ENCODE measurements around the gene STRAP.
"Not testable (repeated sequence)": the region's sequence is repeated elsewhere in the genome, so short reads cannot be mapped to it uniquely, and the experiment has no call there.

STRAP gene

DNA sequence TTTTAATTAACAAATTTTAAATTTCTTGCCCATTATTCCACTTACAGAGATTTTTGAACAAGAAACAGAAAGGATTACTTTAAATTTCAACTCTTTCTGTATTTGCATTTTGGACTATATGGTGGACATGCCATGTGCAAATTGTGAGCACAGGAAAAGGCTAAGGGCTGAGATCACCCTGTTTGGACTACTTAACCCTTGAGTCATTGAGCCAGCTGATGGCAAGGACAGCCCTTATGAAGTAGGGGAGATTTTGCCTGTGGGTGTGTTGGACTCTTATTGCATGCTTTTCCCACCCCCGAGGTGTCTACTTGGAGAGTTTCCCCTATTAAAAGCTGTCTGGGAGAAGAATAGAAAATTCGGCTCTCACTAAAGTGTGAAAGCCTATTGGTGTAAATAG lies 46.2 kb downstream of the STRAP start:
- peak; percentile 79 for DNase-seq (ENCODE audit: low spot score)

DNA sequence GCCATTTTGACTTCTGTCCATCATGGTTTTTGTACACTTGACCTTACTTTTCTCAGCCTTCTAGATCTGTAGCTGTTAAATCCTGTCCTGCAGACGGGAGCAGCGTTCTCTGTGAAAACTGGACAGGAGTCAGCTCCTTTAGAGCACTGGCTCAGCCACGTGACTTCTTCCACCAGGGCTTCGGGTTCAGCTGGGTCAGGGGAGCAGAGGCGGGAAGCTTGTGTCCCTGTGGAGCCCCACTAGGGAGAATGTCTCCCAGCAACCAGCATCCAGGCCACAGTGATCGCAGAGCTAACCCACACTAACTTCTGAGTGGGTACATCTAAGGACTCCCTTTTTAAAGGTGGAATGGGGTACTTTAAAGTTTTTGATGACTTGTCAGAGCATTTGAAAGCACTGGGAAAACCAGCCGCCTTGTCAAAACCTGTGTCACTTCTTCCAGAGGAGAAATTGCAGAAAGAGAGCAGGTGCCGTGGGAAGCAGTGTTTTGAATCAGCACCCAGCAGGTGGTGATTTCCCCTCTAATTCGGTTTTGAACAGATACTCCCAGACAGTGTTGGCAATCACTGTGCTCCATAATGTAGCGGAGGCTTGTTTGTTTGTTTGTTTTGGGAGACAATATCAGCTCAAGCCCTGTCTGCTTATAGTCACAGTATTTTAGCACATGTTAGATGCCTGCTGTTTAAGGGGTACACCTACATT lies 46.8 kb downstream of the STRAP start:
- no peak for DNase-seq (ENCODE audit: low spot score)

DNA sequence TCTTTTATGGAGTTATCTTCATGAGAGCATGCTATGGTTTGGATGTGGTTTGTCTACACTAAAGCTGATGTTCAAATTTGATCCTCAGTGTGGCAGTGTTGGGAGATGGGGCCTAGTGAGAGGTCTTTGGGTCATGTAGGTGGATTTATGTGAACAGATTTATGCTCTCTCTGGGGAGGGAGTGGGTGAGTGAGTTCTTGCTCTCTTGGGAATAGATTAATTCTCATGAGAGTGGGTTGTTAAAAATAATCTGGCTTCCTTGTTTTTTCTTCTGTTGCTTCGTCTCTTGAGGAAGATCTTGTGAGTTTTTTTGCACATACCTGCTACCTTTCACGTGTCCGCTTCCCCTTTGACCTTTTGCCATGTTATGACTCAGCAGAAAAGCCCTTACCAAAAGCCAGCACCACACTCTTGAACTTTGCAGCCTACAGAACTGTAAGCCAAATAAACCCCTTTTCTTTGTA lies 49.4 kb downstream of the STRAP start:
- no peak for DNase-seq (ENCODE audit: low spot score)

DNA sequence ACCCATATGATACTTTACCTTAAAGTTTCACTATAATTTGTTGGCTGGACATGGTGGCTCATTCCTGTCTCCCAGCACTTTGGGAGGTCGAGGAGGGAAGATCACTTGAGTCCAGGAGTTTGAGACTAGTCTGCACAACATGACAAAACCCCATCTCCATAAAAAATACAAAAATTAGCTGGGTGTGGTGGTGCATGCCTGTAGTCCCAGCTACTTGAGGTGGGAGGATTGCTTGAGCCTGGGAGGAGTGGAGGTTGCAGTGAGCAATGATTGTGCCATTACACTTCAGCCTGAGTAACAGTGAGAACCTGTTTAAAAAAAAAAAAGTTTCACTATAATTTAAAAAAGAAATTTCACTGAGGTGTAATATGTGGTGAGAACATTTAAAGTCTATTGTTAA lies 50.1 kb downstream of the STRAP start:
- no peak for DNase-seq (ENCODE audit: low spot score)

DNA sequence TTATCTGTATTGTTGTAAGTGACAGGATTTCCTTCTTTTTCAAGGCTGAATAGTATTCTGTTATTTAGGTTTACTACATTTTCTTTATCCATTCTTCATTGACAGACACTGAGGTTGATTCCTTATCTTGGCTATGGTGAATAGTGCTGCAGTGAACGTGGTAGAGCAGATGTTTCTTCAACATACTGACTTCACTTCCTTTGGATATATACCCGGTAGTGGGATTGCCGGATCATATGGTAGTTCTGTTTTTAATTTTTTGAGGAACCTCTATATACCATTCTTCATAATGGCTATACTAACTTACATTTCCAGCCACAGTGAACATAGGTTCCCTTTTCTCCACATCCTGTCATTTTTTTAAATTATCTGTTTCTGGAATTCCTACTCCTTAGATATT lies 50.8 kb downstream of the STRAP start:
- DNase-seq (ENCODE audit: low spot score) = no peak

DNA sequence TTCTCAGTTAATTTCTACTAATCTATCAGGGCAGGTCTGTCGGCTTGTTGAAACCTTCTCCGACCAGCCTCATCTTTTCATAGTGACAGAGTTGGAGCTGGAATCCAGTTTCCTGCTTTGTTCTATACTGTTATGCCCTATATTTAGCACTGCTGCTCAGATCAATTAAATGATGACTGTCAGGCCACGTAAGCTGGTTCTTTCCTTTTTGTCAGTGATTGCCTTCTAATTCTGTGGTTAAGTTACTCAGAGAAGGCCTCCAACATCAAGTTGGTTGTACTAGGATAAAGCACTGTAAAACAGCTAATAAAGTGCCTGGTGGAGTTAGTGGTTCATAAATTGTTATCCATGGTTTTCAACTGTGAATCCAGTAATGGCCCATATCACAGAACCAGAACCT lies 51.6 kb downstream of the STRAP start:
- no peak for DNase-seq (ENCODE audit: low spot score)

DNA sequence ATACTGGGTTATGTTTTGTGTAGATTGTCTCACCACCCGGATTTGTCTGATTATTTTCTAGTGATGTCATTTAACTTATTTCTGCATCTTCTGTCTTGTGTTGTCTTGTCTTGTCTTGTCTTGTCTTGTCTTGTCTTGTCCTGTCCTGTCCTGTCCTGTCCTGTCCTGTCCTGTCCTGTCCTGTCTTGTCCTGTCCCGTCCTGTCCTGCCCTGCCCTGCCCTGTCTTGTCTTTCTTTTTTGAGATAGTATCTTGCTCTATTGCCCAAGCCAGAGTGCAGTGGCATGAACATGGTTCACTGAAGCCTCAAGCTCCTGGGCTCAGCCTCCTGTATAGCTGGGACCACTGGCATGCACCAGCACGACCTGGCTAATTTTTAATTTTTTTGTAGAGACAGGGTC lies 54.6 kb downstream of the STRAP start:
- DNase-seq (ENCODE audit: low spot score) = no peak

DNA sequence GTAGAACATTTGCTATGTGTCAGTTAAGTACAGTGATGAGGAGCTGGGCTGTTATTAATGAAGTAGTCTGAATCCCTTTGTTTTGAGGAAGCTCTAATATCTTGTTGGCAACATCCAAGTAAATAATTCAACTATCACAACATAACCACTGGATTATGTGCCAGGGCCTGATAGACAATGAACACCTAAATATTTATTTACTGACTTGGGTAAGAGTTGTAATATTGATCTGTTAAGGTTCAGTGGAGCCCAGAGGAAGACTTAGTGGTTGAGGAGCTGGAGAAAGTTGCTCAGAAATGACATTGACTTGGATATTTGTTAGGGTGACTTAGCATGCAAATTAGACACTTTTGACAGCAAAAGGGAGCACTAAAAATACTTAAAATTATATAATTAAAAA lies 55.7 kb downstream of the STRAP start:
- no peak for DNase-seq (ENCODE audit: low spot score)

DNA sequence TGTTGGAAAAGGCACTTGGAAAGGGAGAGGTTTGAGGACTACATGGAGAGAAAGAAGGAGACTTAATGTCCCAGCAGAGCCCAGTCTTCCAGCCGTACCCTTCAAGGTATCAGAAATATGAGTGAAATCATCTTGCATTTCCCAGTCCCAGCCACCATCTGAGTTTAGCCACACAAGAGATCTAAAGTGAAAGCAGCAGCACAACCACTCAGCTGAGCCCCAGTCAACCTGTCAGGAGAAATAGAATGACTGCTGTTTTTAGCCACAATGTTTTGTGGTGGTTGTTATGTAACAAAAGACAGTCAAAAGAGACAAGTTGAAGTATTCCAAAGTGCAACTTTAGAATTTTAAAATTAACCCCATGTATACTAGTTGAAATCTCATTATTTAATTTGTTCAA lies 56.9 kb downstream of the STRAP start:
- no peak for DNase-seq (ENCODE audit: low spot score)

DNA sequence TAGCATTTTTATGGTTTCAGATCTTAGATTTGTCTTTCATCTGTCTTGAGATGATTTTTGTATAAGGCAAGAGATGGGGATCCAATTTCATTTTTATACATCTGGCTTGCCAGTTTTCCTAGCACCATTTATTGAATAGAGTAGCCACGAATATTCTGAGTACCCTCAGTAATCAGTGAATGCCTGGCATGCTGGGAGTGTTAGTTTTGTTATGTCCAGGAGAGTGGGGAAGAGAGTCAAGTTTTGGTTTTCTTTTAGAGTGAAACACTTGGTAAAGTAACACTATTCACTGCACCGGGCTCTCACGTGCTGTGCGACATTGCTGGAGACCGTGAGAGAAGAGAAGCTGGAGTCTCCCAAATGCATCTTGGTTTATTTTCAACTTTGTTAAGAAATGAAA lies 60.3 kb downstream of the STRAP start:
- DNase-seq (ENCODE audit: low spot score) = no peak

DNA sequence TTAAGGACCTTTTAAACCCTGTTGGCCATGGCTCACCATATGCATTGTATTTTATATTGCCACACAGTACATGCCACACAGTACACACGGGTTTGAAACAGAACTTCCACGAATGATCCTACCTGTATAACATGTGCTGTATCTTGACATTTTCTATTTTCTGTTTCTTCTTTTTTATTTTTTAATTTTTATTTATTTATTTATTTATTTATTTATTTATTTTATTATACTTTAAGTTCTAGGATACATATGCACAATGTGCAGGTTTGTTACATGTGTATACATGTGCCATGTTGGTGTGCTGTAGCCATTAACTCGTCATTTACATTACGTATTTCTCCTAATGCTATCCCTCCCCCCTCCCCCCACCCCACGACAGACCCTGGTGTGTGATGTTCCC lies 61.3 kb downstream of the STRAP start:
- DNase-seq (ENCODE audit: low spot score) = not testable (repeated sequence)

DNA sequence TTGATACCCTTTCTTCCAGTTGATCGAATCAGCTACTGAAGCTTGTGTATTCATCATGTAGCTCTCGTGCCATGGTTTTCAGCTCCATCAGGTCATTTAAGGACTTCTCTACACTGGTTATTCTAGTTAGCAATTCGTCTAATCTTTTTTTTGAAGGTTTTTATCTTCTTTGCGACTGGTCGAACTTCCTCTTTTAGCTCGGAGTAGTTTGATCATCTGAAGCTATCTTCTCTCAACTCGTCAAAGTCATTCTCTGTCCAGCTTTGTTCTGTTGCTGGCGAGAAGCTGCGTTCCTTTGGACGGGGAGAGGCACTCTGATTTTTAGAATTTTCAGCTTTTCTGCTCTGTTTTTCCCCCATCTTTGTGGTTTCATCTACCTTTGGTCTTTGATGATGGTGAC lies 66.3 kb downstream of the STRAP start:
- DNase-seq (ENCODE audit: low spot score) = not testable (repeated sequence)

Data from kidney capillary endothelial cell (primary cell).